ENCODE data around the gene BSN. TPM values are rescaled to one million over a fixed set of nuclear protein-coding genes. Genes with fewer than 3 reads are reported as not detected.

BSN gene
- total RNA-seq, 4 donors from 2014 or later = 0.04 to 0.59 (median 0.15) TPM

GRCh38 chr3:49703956-49704355 is 149.7 kb downstream of the BSN start:
- no peak for TF ChIP-seq POLR2A (IDR thresholded peaks at IDR 0.05)
- TF ChIP-seq EP300 (IDR thresholded peaks at IDR 0.05) = no peak
- Histone ChIP-seq H3K27ac (no peak overlapping the region), H3K36me3 (peaks cover 66% of the 10 kb centered on the region)

GRCh38 chr3:49704629-49705028 is 150.4 kb downstream of the BSN start:
- DNase-seq (ENCODE audit: low spot score in 2 of 2) = no peak
- Histone ChIP-seq H3K27me3 (no peaks in the 10 kb centered on the region), H3K4me3 (no peak overlapping the region), H3K27ac (no peak overlapping the region), H3K36me3 (peaks cover 60% of the 10 kb centered on the region), H3K4me1 (peaks cover 2% of the 10 kb centered on the region), H3K9me3 (no peaks in the 10 kb centered on the region)
- TF ChIP-seq POLR2A (IDR thresholded peaks at IDR 0.05) (no peak), POLR2AphosphoS5 (IDR thresholded peaks at IDR 0.05) (no peak), CTCF (IDR thresholded peaks at IDR 0.05) (no peak), EP300 (IDR thresholded peaks at IDR 0.05) (no peak)
- WGBS = 100% methylated on average over 5 of the region's 8 CpGs

More at GRCh38 chr3:49703956-49704355, 149.7 kb downstream of the BSN start:
- no peak for DNase-seq (ENCODE audit: low spot score in 2 of 2)
- peaks cover 2% of the 10 kb centered on the region for H3K4me1 ChIP-seq
- H3K27me3 ChIP-seq = no peaks in the 10 kb centered on the region
- WGBS = 95% methylated on average over 7 of the region's 7 CpGs
- no peaks in the 10 kb centered on the region for H3K9me3 ChIP-seq
- H3K4me3 ChIP-seq = no peak overlapping the region

DNA sequence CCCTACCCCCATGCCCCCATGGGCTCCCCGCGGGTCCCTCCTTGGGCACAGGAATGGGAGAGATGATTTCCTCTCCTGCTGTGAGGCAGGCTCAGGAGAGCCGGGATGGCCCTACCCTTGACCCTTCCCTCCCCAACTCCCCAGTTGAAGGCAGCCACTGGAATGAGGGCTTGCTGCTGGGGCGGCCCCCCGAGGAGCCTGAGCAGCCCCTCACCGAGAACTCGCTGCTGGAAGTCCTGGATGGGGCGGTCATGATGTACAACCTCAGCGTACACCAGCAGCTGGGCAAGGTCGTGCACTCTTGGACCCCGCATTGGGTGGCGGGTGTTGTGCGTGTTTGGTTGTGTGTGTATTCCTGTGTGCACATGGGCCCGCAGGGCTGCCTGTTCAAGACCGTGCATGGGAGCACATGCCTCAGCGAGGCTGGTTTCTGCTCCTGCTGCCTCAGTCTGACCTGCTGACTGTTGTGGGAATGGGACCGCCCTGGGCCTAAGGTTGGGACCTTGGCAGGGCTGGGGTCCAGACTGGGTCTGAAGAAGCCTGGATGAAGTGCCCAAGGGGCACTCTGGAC is 151.2 kb downstream of the BSN start:
- Histone ChIP-seq H3K27me3 (no peaks in the 10 kb centered on the region), H3K27ac (no peak overlapping the region), H3K36me3 (peaks cover 54% of the 10 kb centered on the region), H3K9me3 (no peaks in the 10 kb centered on the region), H3K4me3 (no peak overlapping the region), H3K4me1 (peaks cover 2% of the 10 kb centered on the region)
- DNase-seq (ENCODE audit: low spot score in 2 of 2) = no peak
- WGBS = 94% methylated on average over 8 of the region's 17 CpGs
- TF ChIP-seq EP300 (IDR thresholded peaks at IDR 0.05) = no peak
- no peak for TF ChIP-seq POLR2AphosphoS5 (IDR thresholded peaks at IDR 0.05)
- no peak for TF ChIP-seq CTCF (IDR thresholded peaks at IDR 0.05)
- TF ChIP-seq POLR2A (IDR thresholded peaks at IDR 0.05) = no peak

GRCh38 chr3:49706456-49707112 is 152.3 kb downstream of the BSN start:
- Histone ChIP-seq H3K27ac (no peak overlapping the region), H3K4me1 (peaks cover 2% of the 10 kb centered on the region), H3K4me3 (no peak overlapping the region), H3K36me3 (peaks cover 44% of the 10 kb centered on the region), H3K27me3 (no peaks in the 10 kb centered on the region), H3K9me3 (no peaks in the 10 kb centered on the region)
- no peak for DNase-seq (ENCODE audit: low spot score in 2 of 2)
- 93% methylated on average over 6 of the region's 9 CpGs for WGBS
- TF ChIP-seq CTCF (IDR thresholded peaks at IDR 0.05) (no peak), POLR2A (IDR thresholded peaks at IDR 0.05) (no peak)

GRCh38 chr3:49707113-49707480 is 152.8 kb downstream of the BSN start:
- H3K36me3 ChIP-seq = peaks cover 39% of the 10 kb centered on the region
- H3K9me3 ChIP-seq = no peaks in the 10 kb centered on the region
- no peak overlapping the region for H3K4me3 ChIP-seq
- no peaks in the 10 kb centered on the region for H3K27me3 ChIP-seq
- WGBS = 34% methylated on average over 4 of the region's 4 CpGs
- TF ChIP-seq POLR2A (IDR thresholded peaks at IDR 0.05) (no peak), POLR2AphosphoS5 (IDR thresholded peaks at IDR 0.05) (no peak), CTCF (IDR thresholded peaks at IDR 0.05) (no peak), EP300 (IDR thresholded peaks at IDR 0.05) (no peak)
- no peak overlapping the region for H3K27ac ChIP-seq
- DNase-seq (ENCODE audit: low spot score in 2 of 2) = no peak
- H3K4me1 ChIP-seq = peaks cover 2% of the 10 kb centered on the region

All from suprapubic skin (tissue), 4 donors.